IPS-15b (cell line): ENCODE data around the gene STK17A.
"Not testable (repeated sequence)": the region's sequence is repeated elsewhere in the genome, so short reads cannot be mapped to it uniquely, and the experiment has no call there.

Experiments used
- H3K27me3 ChIP-seq: one replicate; pipeline ENCODE4 v1.6.1; 2013; ENCODE audit warnings: low read length; ENCODE audit not compliant: control insufficient read depth, insufficient read depth
- H3K36me3 ChIP-seq: one replicate; pipeline ENCODE4 v1.6.1; 2013; ENCODE audit warnings: low read length; ENCODE audit not compliant: control insufficient read depth, insufficient read depth
- H3K4me1 ChIP-seq: one replicate; pipeline ENCODE4 v1.6.1; 2013; ENCODE audit warnings: mild to moderate bottlenecking, low read length; ENCODE audit not compliant: control insufficient read depth, insufficient read depth
- H3K4me3 ChIP-seq: one replicate; pipeline ENCODE4 v1.5.1; 2013; ENCODE audit warnings: low read depth, low read length
- H3K9ac ChIP-seq: one replicate; pipeline ENCODE4 v1.6.1; 2013; ENCODE audit warnings: low read depth, mild to moderate bottlenecking, low read length
- H3K9me3 ChIP-seq: one replicate; pipeline ENCODE4 v1.6.1; 2013; ENCODE audit warnings: mild to moderate bottlenecking, low read length; ENCODE audit not compliant: control insufficient read depth, insufficient read depth

Gene STK17A

DNA sequence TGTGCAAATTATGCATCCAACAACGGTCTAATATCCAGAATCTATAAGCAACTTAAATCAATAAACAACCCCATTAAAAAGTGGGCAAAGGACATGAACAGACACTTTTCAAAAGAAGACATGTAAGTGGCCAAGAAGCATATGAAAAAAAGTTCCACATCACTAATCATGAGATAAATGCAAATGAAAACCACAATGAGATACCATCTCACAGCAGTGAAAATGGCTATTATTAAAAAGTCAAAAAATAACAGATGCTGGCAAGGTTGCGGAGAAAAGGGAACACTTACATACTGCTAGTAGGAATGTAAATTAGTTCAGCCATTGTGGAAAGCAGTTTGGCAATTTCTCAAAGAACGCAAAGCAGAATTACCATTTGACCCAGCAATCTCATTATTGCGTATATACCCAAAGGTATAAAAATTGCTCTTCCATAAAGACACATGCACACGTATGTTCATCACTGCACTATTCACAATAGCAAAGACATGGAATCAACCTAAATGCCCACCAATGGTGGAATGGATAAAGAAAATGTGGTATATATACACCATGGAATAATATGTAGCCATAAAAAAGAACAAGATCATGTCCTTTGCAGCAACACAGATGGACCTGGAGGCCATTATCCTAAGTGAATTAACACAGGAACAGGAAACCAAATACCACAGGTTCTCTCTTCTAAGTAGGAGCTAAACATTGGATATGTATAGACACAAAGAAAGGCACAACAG lies 90.5 kb downstream of the STK17A start:
- not testable (repeated sequence) for H3K36me3 ChIP-seq, H3K4me3 ChIP-seq, H3K27me3 ChIP-seq, H3K9ac ChIP-seq, H3K9me3 ChIP-seq, H3K4me1 ChIP-seq

- Histone ChIP-seq H3K4me3 (no peak overlapping the region), H3K9me3 (no peaks in the 10 kb centered on the region), H3K27me3 (no peaks in the 10 kb centered on the region), H3K4me1 (peaks cover under 1% of the 10 kb centered on the region), H3K9ac (no peak overlapping the region), H3K36me3 (no peaks in the 10 kb centered on the region)
These were observed 91.9 kb downstream of the STK17A start for GRCh38 chr7:43674559-43675436.
